Stimulated activated CD4-positive, alpha-beta T cell treated with anti-CD3 and anti-CD28 coated beads, Interleukin-4, amount 100 ng/mL, for 24 hours (primary cell): ENCODE measurements around the gene RRP15.

ENCODE experiments used
- DNase-seq: peaks from one replicate; pipeline ENCODE4 v3.0.0-alpha.2; 2020

Gene RRP15

GRCh38 chr1:218344814-218345672 lies 60.0 kb downstream of the RRP15 start, which contains the start of gene TGFB2:
TSS of gene TGFB2 (plus strand) at chr1:218345336. CDS start at chr1:218346702, 1,366 bp downstream.
- no peak for DNase-seq

DNA sequence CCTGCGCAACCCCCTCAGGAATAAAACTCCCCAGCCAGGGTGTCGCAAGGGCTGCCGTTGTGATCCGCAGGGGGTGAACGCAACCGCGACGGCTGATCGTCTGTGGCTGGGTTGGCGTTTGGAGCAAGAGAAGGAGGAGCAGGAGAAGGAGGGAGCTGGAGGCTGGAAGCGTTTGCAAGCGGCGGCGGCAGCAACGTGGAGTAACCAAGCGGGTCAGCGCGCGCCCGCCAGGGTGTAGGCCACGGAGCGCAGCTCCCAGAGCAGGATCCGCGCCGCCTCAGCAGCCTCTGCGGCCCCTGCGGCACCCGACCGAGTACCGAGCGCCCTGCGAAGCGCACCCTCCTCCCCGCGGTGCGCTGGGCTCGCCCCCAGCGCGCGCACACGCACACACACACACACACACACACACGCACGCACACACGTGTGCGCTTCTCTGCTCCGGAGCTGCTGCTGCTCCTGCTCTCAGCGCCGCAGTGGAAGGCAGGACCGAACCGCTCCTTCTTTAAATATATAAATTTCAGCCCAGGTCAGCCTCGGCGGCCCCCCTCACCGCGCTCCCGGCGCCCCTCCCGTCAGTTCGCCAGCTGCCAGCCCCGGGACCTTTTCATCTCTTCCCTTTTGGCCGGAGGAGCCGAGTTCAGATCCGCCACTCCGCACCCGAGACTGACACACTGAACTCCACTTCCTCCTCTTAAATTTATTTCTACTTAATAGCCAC lies 60.7 kb downstream of the RRP15 start:
- peak; percentile 20 for DNase-seq

GRCh38 chr1:218346391-218347204 lies 61.5 kb downstream of the RRP15 start:
- DNase-seq, result no peak

- DNase-seq, result no peak
Measured at GRCh38 chr1:218347336-218347722, 62.2 kb downstream of the RRP15 start.

DNA sequence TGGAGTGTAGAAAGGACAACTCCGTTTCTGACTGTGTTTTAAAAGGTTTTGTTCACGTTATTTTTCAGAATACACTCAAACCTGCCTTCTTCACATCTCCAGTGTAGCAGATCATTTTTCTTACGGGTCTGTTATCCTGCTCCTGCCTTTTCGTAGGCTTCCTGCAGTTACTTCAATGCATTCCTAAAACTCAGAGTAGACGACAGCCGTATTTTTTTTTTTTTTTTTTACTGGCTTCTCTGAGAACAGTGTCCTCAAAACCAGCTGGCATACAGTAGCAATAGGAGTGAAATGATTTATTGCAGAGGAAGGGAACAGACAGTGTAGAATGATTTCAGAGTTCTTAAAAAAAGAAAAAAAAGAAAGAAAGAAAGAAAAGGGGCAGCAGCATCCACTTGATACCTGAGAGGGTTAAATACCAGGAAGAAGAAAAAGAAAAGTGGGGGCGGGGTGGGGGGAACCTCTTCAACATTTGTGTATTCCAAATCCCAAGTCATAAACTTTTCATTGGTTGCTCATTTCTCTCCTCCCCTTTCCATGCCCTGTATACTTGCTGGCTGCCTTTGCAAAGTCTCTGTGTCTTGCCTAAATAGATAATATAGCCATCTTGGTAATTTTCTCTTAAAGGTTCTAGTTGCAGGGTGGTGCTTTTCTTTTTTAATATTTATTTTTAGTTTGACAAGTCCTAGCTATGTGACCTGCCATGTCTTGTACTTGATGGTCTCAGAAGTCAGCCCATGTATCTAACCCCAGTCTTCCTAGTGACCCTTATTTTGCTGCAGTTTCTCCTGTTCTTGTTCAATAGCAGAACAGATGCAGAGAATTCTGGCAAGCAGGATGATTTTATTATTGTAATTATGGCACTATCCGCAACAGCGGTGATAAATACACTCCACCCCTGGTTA lies 62.9 kb downstream of the RRP15 start:
- no peak for DNase-seq

DNA sequence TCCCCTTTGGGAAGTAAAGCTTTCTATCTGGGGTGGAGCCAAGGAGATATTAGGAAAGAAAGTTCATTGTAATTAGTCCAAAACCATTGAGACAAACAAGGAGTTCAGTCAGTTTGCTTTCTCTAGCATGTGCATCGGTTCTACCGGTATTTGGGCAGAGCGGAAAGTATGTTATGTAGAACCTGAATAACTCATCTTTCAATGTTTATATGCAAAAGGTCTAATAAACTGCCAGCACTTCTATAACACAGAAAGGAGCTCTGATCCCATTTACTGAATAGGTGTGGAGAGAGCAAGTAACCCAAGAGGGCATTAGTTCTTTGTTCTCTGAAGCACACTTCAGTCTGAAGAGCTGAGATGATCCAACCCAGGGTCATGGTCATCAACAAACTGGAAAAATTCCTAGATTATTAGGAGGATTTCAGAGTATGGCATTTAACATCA lies 63.6 kb downstream of the RRP15 start:
- no peak for DNase-seq

DNA sequence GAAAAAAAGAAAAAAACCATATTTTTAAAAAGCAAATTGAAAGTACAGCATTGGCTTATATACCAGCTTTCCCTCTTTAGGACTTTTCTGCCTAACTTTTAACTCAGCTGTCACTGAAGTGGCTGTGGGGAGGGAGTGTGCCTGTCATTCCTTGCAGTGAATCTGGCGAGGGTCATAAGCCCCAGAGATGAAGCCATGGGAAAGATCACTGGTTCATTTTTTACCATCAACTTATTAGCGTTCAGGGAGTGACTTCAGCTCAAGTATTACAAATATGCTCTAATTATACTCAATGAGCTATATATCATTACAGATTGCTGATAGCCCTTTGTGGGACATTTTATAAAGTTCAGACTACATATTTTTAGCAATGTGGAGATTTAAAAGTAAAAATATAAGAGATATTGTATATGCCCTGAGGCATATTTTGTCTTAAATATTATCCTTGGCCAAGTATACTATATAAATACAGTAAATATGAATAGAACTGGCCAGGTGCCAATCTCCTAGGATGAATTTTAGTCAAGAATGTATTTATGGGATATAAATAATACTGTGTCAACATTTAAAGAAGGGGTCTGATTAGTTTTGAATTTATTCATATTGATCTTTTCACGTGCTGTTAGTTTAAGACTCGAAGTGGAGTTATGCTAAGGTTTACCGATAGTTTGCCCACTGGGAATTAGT lies 64.4 kb downstream of the RRP15 start:
- no peak for DNase-seq

DNA sequence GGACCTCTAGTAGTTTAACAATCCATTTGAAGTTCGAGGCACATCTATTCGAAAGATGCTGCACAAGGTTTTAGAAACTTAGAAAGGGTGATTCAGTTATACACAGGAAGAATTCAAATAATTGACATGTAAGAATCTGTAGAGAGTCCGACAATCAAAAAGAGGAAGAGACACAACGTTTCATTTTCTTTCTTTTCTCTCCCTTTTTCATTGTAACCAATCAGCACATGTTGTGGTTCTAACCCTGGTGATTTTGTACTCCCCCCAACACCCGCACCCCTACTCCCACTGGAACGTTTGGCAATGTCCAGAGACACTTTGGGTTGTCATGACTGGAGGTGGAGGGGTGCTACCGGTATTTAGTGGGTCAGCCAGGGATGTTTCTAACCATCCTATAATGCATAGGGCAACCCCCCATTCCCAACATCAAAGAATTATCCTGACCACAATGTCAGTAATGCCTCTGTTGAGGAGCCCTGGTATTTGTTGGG lies 65.0 kb downstream of the RRP15 start:
- DNase-seq, result no peak

DNA sequence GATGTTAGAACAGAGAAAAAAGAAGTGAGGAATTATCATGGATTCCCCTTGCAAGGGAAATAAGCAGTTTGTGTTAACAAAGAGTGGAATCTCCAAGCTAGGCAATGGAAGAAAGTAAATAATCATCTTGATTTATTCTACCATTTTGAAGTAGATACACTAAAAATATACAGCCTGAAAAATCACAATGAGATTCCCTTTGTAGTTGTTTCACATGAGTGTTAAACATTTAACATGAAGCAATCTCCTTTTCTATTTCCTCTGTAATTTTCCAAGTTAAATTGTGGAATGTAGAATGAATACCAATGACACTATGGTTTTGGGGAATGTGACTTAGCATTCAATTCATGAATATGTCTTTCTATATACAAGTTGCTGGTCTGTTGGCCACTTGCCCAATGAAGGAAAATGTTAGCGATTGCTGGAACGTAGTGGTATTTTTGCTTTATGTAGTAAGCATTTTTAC lies 65.7 kb downstream of the RRP15 start:
- DNase-seq, result no peak

DNA sequence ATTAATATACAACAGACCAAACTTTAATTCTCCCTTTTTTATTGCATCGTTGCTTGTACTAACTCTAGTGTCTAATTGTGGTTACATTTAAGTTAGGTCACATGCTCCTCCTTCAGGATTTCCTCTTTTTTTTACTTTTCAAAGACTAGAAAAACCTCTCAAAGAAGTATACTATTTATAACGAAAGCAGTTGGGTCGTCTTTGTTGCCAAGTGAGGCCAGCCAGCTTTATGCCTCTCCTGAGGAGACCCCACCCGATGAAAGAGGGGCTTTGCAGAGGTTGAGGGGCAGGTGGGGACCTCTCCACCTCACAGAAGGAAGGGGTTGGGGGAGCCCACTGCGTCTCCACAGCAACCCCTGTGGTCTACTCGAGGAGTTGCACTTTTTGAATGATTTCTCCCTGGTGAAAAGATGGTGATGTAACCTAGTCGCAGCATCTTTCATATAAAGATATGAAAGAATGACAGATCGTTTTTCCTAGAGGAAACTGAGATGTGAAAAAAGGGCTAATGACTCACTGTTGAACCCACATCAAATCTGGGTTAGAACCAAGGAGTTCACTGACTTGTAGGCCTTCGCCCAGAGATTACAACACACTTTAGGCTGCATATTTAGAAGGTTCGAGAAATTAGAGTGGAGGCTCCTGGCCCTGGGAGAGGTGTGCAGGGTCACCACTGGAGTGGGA lies 66.4 kb downstream of the RRP15 start:
- peak; percentile 35 for DNase-seq

- DNase-seq, result no peak
Measured at GRCh38 chr1:218352075-218352438, 67.0 kb downstream of the RRP15 start.

- no peak for DNase-seq
Measured at GRCh38 chr1:218353656-218354055, 68.6 kb downstream of the RRP15 start.

DNA sequence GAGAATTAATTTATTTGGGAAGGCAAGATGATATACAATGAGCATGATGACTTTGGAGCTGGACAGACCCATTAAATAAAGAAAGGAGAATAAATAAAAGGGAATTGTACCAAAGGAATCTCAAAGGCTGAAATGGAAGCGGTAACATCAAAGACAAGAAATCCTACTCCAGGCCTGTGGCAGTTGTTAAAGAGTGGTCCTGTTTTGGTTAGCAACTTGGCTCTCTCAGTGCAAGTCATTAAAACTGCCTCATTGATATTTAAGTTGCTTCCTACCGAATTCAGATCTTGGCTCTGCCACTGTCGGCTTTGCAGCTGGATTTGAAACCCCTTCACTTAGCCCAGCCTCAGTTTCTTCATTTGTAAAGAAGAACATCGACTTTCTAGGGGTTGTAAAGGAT lies 70.2 kb downstream of the RRP15 start:
- DNase-seq, result no peak

DNA sequence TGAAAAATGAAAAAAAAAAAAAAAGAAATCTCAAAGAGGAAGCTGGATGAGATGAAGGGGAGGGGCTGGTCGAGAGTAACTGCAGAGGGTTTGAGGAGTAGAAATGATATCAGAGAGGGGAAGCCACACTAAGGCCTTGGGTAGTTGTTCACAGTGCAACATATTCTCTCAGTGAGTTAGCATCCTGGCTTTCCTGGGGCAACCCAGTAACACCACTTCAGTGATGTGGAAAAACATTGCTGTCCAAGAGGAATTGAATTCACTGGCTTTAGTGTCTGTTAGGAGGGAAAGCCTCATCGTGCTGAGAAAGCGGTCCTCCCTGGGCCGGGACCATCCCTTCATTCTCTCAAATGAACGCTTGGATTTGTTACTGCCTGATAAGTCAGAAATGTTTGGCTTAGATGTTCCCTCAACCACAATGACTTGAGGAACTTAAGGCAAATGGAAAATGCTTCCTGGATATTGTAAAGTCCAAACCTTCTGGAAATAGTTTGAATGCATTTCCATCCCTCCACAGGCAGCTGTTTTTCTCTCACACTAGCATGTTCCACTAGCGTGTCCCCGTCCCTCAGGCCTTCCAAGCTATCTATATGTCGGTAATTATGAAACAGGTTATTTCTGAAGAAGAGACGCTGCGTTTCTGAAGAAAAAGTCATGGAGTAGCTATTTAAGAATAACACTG lies 72.3 kb downstream of the RRP15 start:
- DNase-seq, result no peak

DNA sequence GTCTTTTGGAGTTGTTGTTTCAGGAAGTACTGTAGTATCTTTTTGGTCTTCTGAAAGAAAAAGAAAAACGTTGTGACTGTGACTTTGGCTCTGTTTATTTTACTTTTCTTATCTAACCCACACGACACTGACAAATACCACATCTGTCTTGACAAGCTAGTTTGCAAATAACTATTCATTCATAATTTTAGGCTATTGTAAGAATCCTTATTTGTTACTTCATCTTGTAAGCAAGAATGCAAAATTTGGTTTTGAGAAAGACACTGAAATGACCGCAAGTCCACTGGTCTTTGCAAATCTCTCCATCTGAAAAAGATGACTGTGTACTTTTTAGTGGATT lies 72.8 kb downstream of the RRP15 start:
- DNase-seq, result no peak

DNA sequence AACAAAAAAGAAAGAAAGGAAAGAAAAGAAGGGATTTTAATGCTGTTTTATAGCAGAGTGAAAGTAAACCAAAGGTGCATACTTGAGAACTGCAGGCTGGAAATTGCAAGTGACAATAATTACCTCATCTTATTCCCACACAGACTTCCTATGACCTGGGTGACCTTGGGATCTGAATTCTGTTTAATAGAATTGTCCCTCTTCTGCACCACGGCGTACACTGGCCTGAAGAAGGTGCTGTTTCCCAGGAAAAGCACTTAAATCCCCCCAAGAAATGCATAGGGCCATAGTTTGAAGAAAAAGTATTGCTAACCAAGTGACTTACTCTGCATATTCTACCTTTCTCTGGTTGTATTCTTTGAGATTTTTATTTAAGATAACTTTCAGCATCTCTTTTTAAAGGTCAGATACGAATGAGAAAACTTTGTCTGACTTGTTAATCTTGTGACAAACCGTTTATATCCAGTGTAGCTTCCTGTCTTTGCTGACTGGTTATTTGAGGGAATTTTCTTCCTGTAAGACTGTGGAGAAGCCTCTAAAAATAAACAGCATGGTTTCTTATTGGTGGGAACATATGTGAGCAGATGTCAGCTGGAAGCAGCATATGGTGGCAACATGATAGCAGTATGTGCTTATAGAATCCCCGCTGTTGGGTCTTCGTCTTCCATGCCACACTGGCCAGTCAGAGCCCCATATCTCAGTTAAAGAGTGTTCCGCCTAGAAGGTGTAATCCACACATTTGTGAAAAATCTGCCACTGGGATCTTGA lies 76.4 kb downstream of the RRP15 start:
- DNase-seq, result no peak

DNA sequence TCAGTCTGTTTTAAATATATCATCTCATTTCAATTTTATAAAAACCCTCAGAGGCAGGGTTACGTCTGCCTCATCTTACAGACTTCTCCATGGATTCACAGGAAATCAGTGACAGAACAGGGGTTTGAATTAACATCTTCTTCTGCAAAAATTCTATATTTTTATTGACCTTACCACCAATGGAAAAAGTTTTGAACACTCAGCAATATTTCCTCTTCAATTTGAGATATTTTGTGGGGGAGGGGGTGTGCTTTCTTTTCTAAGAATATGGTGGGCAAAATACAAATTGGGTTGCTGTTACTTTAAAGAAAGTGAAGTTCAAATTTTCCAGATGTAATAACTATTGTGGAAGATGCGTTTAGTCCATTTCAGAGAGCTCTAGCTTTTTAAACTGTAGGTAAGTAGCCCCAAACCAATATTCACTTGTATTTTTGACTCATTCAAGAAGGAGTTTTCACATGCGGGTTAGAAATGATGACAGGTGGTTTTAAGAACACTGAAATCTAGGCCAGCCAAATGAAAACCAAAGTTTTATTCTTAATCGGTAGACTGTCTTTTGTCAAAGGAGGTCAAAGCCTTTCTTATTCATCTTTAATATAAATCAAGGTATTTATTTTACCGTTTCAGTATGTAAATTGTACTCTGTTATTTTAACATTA lies 77.5 kb downstream of the RRP15 start:
- no peak for DNase-seq

DNA sequence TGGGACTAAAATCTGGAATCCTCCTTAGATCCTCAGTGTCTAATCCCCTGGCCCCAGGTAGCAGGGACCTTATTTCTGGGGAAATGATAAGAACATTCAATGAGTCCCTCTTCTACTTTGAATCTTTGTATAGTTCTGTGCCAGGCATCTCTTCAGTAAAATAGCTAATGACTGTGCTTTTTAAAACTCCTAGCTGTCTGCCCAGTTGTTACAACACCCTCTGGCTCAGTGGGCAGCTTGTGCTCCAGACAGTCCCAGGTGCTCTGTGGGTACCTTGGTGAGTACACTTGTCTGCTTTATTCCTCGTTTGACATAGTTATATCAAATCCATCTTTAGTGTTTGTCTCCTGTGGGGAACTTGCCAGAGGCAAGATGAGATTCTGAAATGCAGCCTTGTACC lies 78.0 kb downstream of the RRP15 start:
- DNase-seq, result no peak
